Gastroesophageal sphincter (tissue), 4 donors: Measurements from ENCODE around the gene TBC1D13. TPM values are rescaled to one million over a fixed set of nuclear protein-coding genes. Genes with fewer than 3 reads are reported as not detected.
A peak's percentile ranks its signal among the peaks of the same experiment; 100 is the strongest.

ENCODE experiments used
- ATAC-seq: fragments of 150-250 bp; one replicate; pipeline ENCODE4 v1.9.1; 2016; ENCODE audit warnings: mild to moderate bottlenecking, moderate library complexity
- H3K27ac ChIP-seq, 4 donors: fragments of 200-600 bp; sonication (generic) in 3 of 4; 1 replicate in 3 of 4; 2 replicates in 1 of 4; pipeline ENCODE4 v1.5.1; 2016 to 2019
- H3K27me3 ChIP-seq: fragments of 200-600 bp; sonication (generic); one replicate; pipeline ENCODE4 v1.5.1; 2019
- H3K36me3 ChIP-seq, 2 donors: fragments of 200-600 bp; sonication (generic); one replicate each; pipeline ENCODE4 v1.5.1; 2019; ENCODE audit warnings: control low read depth in 1 of 2
- H3K4me1 ChIP-seq, 3 donors: fragments of 200-600 bp; sonication (generic); 1 replicate in 2 of 3; 2 replicates in 1 of 3; pipeline ENCODE4 v1.5.1; 2016 to 2019; ENCODE audit warnings: control low read depth in 2 of 3
- H3K4me3 ChIP-seq, 2 donors: fragments of 200-600 bp; sonication (generic); one replicate each; pipeline ENCODE4 v1.5.1; 2019; ENCODE audit warnings: mild to moderate bottlenecking in 1 of 2, moderate library complexity in 1 of 2
- H3K9me3 ChIP-seq, 3 donors: fragments of 200-600 bp; sonication (generic); one replicate each; pipeline ENCODE4 v1.5.1; 2017 to 2019; ENCODE audit warnings: control low read depth in 2 of 3
- CTCF ChIP-seq, 4 experiments: fragments of 200-600 bp in 2 of 4; fragments of 450-650 bp in 2 of 4; sonication (generic) in 1 of 4; IDR thresholded peaks; one replicate each; pipeline ENCODE4 v1.5.1; 2017 to 2019; ENCODE audit warnings: antibody characterized with exemption in 4 of 4, mild to moderate bottlenecking in 2 of 4, moderate library complexity in 2 of 4
- EP300 ChIP-seq: sonication (generic); formaldehyde crosslinking; IDR thresholded peaks from one replicate; pipeline ENCODE4 v1.6.1; 2017; ENCODE audit warnings: antibody characterized with exemption, mild to moderate bottlenecking
- POLR2A ChIP-seq, 2 donors: fragments of 450-650 bp; IDR thresholded peaks; one replicate each; pipeline ENCODE4 v1.6.1; 2017; ENCODE audit warnings: antibody characterized with exemption in 2 of 2, mild to moderate bottlenecking in 2 of 2, moderate library complexity in 1 of 2
- POLR2AphosphoS5 ChIP-seq: sonication (generic); formaldehyde crosslinking; IDR thresholded peaks from one replicate; pipeline ENCODE4 v1.6.1; 2017; ENCODE audit warnings: antibody characterized with exemption
- WGBS, 2 donors: methylation state at CpG; one replicate each; pipeline ENCODE4 v1.1.5; 2018; ENCODE audit warnings: low coverage in 1 of 2; 5-methylcytosine and 5-hydroxymethylcytosine counted together
- total RNA-seq, 4 donors: library from RNA; depleted of rRNA; stranded (reverse); fragments of >200 nt; gene quantifications; one replicate each; pipeline ENCODE4 v1.1.0, GENCODE V29; 2016

TBC1D13 gene
- total RNA-seq = 10 to 100 TPM; 13.2 to 40.9 (median 17.7) TPM

GRCh38 chr9:128786681-128787601 lies at the start of gene TBC1D13:
TBC1D13 (plus strand) TSS chr9:128787253; CDS start chr9:128787354, 101 bp downstream.
- ATAC-seq = peak; percentile 97
- H3K27ac ChIP-seq = peak within 1 kb of the TSS; percentile 63 to 91 (median 88)
- peak within 1 kb of the TSS; percentile 86 to 87 for H3K4me3 ChIP-seq
- peaks cover 0 to 37% (median 9%) of the 10 kb centered on the region in 3 donors for H3K4me1 ChIP-seq
- no peaks in the 10 kb centered on the region for H3K27me3 ChIP-seq
- WGBS, 2 donors = 2 to 35% methylated on average over 8 to 11 of the region's 64 CpGs
- peaks cover 0 to 26% of the 10 kb centered on the region in 2 donors for H3K36me3 ChIP-seq
- TF ChIP-seq EP300 (no peak), POLR2AphosphoS5 (peak; percentile 62), POLR2A (IDR thresholded peaks at IDR 0.05) (peak; percentile 74 to 78), CTCF (IDR thresholded peaks at IDR 0.05) (peak in 1 of 4 experiments; percentile 26)
- no peaks in the 10 kb centered on the region for H3K9me3 ChIP-seq

- TF ChIP-seq CTCF (IDR thresholded peaks at IDR 0.05) (no peak), POLR2A (IDR thresholded peaks at IDR 0.05) (no peak), POLR2AphosphoS5 (no peak), EP300 (no peak)
- H3K27ac ChIP-seq = no peak overlapping the region
- 89% methylated on average over 7 of the region's 20 CpGs; no CpG with 5 or more reads in 1 of the 2 donors for WGBS, 2 donors
- no peaks in the 10 kb centered on the region for H3K27me3 ChIP-seq
- H3K4me3 ChIP-seq = no peak overlapping the region
- no peaks in the 10 kb centered on the region for H3K9me3 ChIP-seq
- ATAC-seq = no peak
- no peaks in the 10 kb centered on the region for H3K4me1 ChIP-seq
- peaks cover 0 to 78% of the 10 kb centered on the region in 2 donors for H3K36me3 ChIP-seq
Observed at GRCh38 chr9:128742401-128742800, 44.7 kb upstream of the TBC1D13 start.

GRCh38 chr9:128743421-128743820 lies 43.6 kb upstream of the TBC1D13 start:
- Histone ChIP-seq H3K27me3 (no peaks in the 10 kb centered on the region), H3K4me1 (no peaks in the 10 kb centered on the region), H3K27ac (no peak overlapping the region), H3K36me3 (peaks cover 0 to 78% of the 10 kb centered on the region in 2 donors), H3K4me3 (no peak overlapping the region), H3K9me3 (no peaks in the 10 kb centered on the region)
- TF ChIP-seq CTCF (IDR thresholded peaks at IDR 0.05) (no peak), POLR2A (IDR thresholded peaks at IDR 0.05) (no peak), EP300 (no peak), POLR2AphosphoS5 (no peak)
- ATAC-seq = no peak
- WGBS, 2 donors = 83 to 100% methylated on average over 1 of the region's 1 CpG

- no peak overlapping the region for H3K4me3 ChIP-seq
- no peaks in the 10 kb centered on the region for H3K27me3 ChIP-seq
- H3K36me3 ChIP-seq = peaks cover 0 to 75% of the 10 kb centered on the region in 2 donors
- TF ChIP-seq CTCF (IDR thresholded peaks at IDR 0.05) = no peak
- no peak for TF ChIP-seq EP300
- TF ChIP-seq POLR2AphosphoS5 = no peak
- 100% methylated on average over 1 of the region's 1 CpG for WGBS, 2 donors
- ATAC-seq = no peak
- no peaks in the 10 kb centered on the region for H3K9me3 ChIP-seq
- H3K27ac ChIP-seq = no peak overlapping the region
- H3K4me1 ChIP-seq = no peaks in the 10 kb centered on the region
Observed at GRCh38 chr9:128747241-128747640, 39.8 kb upstream of the TBC1D13 start.
